Bronchial epithelial cell (primary cell): Measurements from ENCODE around the gene PCBD2. TPM values are rescaled to one million over a fixed set of nuclear protein-coding genes. Genes with fewer than 3 reads are reported as not detected.
"Not testable (repeated sequence)": the region's sequence is repeated elsewhere in the genome, so short reads cannot be mapped to it uniquely, and the experiment has no call there.

Experiments
- DNase-seq: peaks from one replicate; pipeline ENCODE4 v3.0.0-alpha.2; 2010; ENCODE audit warnings: low read depth
- FAIRE-seq: peaks from 2 replicates; lab custom pipeline; 2011; peaks lifted over from hg19 to GRCh38; lab: Jason Lieb, UNC
- H3K27me3 ChIP-seq: 2 replicates; pipeline ENCODE4 v1.5.1; 2011; ENCODE audit warnings: low read length; ENCODE audit not compliant: control insufficient read depth, insufficient read depth
- H3K36me3 ChIP-seq: 2 replicates; pipeline ENCODE4 v1.5.1; 2011; ENCODE audit warnings: low read length; ENCODE audit not compliant: control insufficient read depth, insufficient read depth
- H3K4me3 ChIP-seq: 2 replicates; pipeline ENCODE4 v1.5.1; 2011; ENCODE audit warnings: mild to moderate bottlenecking, low read depth, low read length, control low read depth
- CTCF ChIP-seq: IDR thresholded peaks from 2 replicates; pipeline ENCODE4 v1.5.1; 2011; ENCODE audit warnings: mild to moderate bottlenecking, moderate library complexity, low read length, control low read depth, inconsistent platforms; ENCODE audit not compliant: insufficient read depth, severe bottlenecking
- total RNA-seq: library from RNA; depleted of rRNA; stranded (reverse); fragments of >200 nt; gene quantifications from 2 replicates; pipeline ENCODE4 v1.2.1, GENCODE V29; 2014

Gene PCBD2
- total RNA-seq, 1 donor from 2014 or later: 6.8 TPM

DNA sequence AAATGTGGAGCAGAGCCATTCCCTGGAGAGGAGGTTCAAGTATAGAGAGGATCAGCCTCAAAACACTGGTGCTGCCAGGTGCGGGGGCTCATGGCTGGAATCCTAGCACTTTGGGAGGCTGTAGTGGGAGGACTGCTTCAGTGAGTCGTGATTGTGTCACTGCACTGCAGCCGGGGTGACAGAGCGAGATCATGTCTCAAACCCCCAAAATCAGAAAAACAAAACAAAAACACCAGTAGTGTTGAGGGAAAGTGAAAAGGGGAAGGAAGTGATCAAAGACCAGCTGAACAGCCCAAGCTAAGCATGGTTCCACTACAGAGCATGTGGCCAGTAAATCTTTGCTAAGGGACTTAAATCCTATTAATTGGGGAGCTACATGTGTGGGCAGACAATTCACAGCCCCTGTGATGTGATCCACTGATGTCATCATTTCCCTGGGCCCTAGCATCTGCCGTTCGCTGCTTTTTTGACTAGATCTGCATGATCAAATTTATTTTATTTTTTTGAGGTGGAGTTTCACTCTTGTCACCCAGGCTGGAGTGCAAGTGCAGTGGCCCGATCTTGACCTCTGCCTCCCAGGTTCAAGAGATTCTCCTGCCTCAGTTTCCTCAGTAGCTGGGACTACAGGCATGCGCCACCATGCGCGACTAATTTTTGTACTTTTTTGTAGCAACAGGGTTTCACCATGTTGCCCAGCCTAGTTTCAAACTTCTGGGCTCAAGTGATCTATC lies 2.7 kb upstream of the PCBD2 start:
- FAIRE-seq (no peak), DNase-seq (peak; percentile 25)
- no peaks in the 10 kb centered on the region for H3K27me3 ChIP-seq
- no peak overlapping the region for H3K4me3 ChIP-seq
- no peak for TF ChIP-seq CTCF
- H3K36me3 ChIP-seq: peaks cover 1% of the 10 kb centered on the region

- Histone ChIP-seq H3K4me3 (peak overlapping the region; percentile 81), H3K27me3 (no peaks in the 10 kb centered on the region), H3K36me3 (peaks cover 1% of the 10 kb centered on the region)
- peak; percentile 55 for TF ChIP-seq CTCF
- FAIRE-seq (no peak), DNase-seq (peak; percentile 64)
Measured at GRCh38 chr5:134905246-134905996, 490 bp downstream of the PCBD2 start.

DNA sequence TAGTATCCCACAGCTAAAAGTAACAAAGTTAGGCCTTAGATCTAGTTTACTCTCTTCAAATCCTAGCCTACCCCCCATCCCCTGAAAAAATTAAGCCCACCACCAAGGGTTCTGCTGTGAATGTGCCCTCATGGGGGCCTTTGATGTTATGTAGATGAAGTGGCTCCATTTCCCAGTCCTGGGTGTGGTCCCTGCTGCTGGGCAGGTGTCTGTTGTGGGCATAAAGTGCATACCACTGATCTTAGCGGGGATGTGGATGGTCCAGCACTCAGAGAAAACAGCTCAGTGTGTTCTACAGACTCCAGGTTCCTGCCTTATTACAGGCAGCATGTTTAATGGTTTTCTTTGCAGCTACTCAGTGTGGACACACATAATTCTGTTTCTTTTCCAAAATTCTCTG lies 1.9 kb downstream of the PCBD2 start:
- no peak overlapping the region for H3K4me3 ChIP-seq
- DNase-seq: no peak
- H3K27me3 ChIP-seq: no peaks in the 10 kb centered on the region
- TF ChIP-seq CTCF: no peak
- H3K36me3 ChIP-seq: no peaks in the 10 kb centered on the region
- no peak for FAIRE-seq

GRCh38 chr5:134910752-134911151 lies 5.8 kb downstream of the PCBD2 start:
- not testable (repeated sequence) for FAIRE-seq, H3K4me3 ChIP-seq, H3K27me3 ChIP-seq, DNase-seq, H3K36me3 ChIP-seq

DNA sequence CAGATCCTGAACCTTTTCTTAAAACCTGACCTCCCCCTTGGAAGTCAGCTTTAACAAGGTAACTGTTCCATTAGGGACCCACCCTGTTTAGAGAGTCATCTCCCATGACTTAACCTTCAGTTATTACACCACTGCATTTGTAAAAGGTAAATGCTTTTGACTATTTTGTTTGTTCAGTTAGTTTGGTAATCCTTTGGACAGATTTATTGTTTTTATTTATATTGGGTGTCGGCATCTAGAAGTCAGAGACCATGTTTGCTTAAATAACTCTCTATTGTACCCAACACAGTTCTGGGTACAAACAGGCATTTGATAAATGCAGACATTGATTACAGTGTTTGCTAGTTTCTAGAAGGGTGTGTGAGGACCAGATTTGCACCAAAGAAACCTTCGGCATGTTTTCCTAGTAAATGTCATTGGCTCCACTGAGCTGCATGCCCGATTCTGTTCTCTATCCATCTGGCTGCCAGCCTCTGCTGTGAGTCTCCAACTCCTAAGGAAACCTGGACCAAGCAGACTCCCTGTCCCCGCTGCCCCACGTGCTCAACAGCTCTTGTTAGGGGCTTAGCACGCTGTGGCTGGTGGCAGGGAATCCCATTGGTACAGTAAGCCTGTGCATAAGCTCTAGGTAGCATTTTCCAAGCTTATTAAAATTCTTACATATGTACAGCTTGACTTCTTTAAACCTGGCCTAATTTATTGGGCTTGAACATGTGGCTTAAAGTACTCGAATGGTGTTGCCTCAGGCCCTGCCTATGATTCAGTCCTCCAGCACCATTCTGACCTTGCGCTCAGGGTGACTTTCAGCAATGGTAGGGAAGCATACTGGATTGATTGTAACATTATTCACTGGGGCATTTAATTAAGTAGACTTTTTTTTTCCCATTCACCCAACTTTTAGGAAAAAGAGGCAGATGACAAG lies 6.6 kb downstream of the PCBD2 start:
- FAIRE-seq (peak; percentile 13), DNase-seq (peak; percentile 5)
- H3K4me3 ChIP-seq: no peak overlapping the region
- no peaks in the 10 kb centered on the region for H3K27me3 ChIP-seq
- H3K36me3 ChIP-seq: no peaks in the 10 kb centered on the region
- TF ChIP-seq CTCF: no peak
